Mesendoderm (in vitro differentiated cells): ENCODE results near the gene SFXN3. TPM values are rescaled to one million over a fixed set of nuclear protein-coding genes. Genes with fewer than 3 reads are reported as not detected.

Experiments
- DNase-seq: peaks from one replicate; pipeline ENCODE4 v3.0.0; 2013
- H2AK5ac ChIP-seq: 2 replicates; pipeline ENCODE4 v1.6.1; 2013; ENCODE audit warnings: low read length, inconsistent platforms
- H2BK120ac ChIP-seq: 2 replicates; pipeline ENCODE4 v1.6.1; 2013; ENCODE audit warnings: low read depth, mild to moderate bottlenecking, low read length, moderate library complexity, mixed read lengths
- H2BK15ac ChIP-seq: replicated peaks from 2 replicates; pipeline ENCODE4 v1.6.1; 2013; ENCODE audit warnings: low read depth, mild to moderate bottlenecking, moderate library complexity
- H2BK5ac ChIP-seq: 2 replicates; pipeline ENCODE4 v1.6.1; 2013; ENCODE audit warnings: low read length, inconsistent platforms
- H3K18ac ChIP-seq: 2 replicates; pipeline ENCODE4 v1.6.1; 2013; ENCODE audit warnings: mild to moderate bottlenecking, low read length, mixed read lengths
- H3K23ac ChIP-seq: one replicate; pipeline ENCODE4 v1.6.1; 2013; ENCODE audit warnings: low read length
- H3K27ac ChIP-seq: 2 replicates; pipeline ENCODE4 v1.5.1; 2013; ENCODE audit warnings: low read depth, mild to moderate bottlenecking, inconsistent platforms, low read length, moderate library complexity
- H3K27me3 ChIP-seq: 2 replicates; pipeline ENCODE4 v1.6.1; 2013; ENCODE audit warnings: low read length, control low read depth, mild to moderate bottlenecking, inconsistent platforms; ENCODE audit not compliant: insufficient read depth, poor library complexity
- H3K36me3 ChIP-seq: 2 replicates; pipeline ENCODE4 v1.6.1; 2013; ENCODE audit warnings: low read length, inconsistent platforms; ENCODE audit not compliant: control insufficient read depth, insufficient read depth
- H3K4ac ChIP-seq: one replicate; pipeline ENCODE4 v1.6.1; 2013; ENCODE audit warnings: low read depth, mild to moderate bottlenecking, low read length, moderate library complexity
- H3K4me1 ChIP-seq: 2 replicates; pipeline ENCODE4 v1.6.1; 2013; ENCODE audit warnings: low read depth, low read length, inconsistent platforms; ENCODE audit not compliant: control insufficient read depth
- H3K4me2 ChIP-seq: 2 replicates; pipeline ENCODE4 v1.6.1; 2013; ENCODE audit warnings: low read length
- H3K4me3 ChIP-seq: 2 replicates; pipeline ENCODE4 v1.5.1; 2013; ENCODE audit warnings: mild to moderate bottlenecking, low read length
- H3K56ac ChIP-seq: one replicate; pipeline ENCODE4 v1.6.1; 2013; ENCODE audit warnings: low read length
- H3K79me1 ChIP-seq: 2 replicates; pipeline ENCODE4 v1.6.1; 2013; ENCODE audit warnings: low read length, inconsistent platforms
- H3K79me2 ChIP-seq: 2 replicates; pipeline ENCODE4 v1.6.1; 2013; ENCODE audit warnings: mild to moderate bottlenecking, low read length; ENCODE audit not compliant: control insufficient read depth, insufficient read depth
- H3K9ac ChIP-seq: 2 replicates; pipeline ENCODE4 v1.6.1; 2013; ENCODE audit warnings: low read length, inconsistent platforms
- H4K5ac ChIP-seq: one replicate; pipeline ENCODE4 v1.6.1; 2013; ENCODE audit warnings: low read length
- H4K8ac ChIP-seq: one replicate; pipeline ENCODE4 v1.6.1; 2013; ENCODE audit warnings: low read depth, mild to moderate bottlenecking, control low read depth, low read length, moderate library complexity
- WGBS: extraction: QIAGEN DNeasy Blood & Tissue Kit; methylation state at CpG from one replicate; pipeline ENCODE4 v1.1.7; 2013; ENCODE audit warnings: low lambda C conversion rate, missing lambda C conversion rate; ENCODE audit not compliant: insufficient coverage; ENCODE audit errors: extremely low coverage; 5-methylcytosine and 5-hydroxymethylcytosine counted together
- polyA plus RNA-seq, 2 experiments: library from polyadenylated mRNA; stranded (reverse); fragments of 200-250 nt; gene quantifications; one replicate each; pipeline ENCODE4 v1.2.3, GENCODE V29; 2013

Gene SFXN3, protein sequence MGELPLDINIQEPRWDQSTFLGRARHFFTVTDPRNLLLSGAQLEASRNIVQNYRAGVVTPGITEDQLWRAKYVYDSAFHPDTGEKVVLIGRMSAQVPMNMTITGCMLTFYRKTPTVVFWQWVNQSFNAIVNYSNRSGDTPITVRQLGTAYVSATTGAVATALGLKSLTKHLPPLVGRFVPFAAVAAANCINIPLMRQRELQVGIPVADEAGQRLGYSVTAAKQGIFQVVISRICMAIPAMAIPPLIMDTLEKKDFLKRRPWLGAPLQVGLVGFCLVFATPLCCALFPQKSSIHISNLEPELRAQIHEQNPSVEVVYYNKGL
- polyA plus RNA-seq (2013, experiment 1 of 2) = 1.3 TPM
- 1.3 TPM for polyA plus RNA-seq (2013, experiment 2 of 2)

DNA sequence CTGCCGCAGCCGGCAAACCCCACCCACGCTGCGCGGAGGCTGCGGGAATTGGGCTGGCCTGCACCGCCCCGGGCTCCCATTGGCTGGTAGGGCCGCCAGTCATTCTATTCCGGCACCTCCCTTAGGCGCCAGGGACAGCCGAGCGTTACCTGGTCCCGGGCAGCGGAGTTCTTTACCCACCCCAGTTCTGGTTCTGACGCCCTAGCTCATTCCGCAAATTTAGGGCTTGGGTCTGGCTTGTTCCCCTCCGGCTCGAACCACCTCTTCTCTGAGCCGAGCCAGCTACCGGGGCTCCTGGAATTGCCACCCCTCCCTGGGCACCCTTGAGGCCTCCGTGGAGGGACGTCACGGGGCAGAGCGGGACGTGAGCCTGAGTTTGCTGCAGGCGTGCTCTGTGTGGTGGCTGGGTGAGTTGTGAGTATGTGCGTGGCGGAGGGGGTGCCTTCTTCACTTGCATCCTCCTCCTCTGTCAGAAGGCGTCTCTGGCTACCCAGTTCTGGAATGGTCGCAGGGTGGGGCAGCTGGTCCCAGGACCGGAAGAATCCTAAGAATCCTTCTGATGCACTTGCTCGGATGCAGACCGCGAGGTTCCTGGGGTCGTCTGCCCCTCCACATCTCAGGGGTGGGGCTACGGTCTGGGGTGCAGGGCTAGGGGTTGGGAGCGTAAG is at the start of gene SFXN3, which contains the start of gene PDZD7:
TSS of gene SFXN3 (plus strand) at position 107 of the 668 bp plus-strand sequence. CDS start 3,461 bp downstream, outside the sequence.
TSS of gene PDZD7 (minus strand) at position 2 of the 668 bp plus-strand sequence. CDS start 910 bp downstream, outside the sequence.
- H4K5ac ChIP-seq = no peak within 1 kb of the TSS
- H2BK5ac ChIP-seq = no peak within 1 kb of the TSS
- WGBS = no CpG with 5 or more reads among the region's 38 CpGs
- peak within 1 kb of the TSS; percentile 64 for H3K56ac ChIP-seq
- peak; percentile 95 for DNase-seq
- H3K79me1 ChIP-seq = no peaks in the 10 kb centered on the region
- peaks cover 12% of the 10 kb centered on the region for H3K4me1 ChIP-seq
- H3K79me2 ChIP-seq = no peaks in the 10 kb centered on the region
- no peak within 1 kb of the TSS for H3K23ac ChIP-seq
- no peak within 1 kb of the TSS for H3K18ac ChIP-seq
- no peak within 1 kb of the TSS for H3K27ac ChIP-seq
- H3K4ac ChIP-seq = no peak within 1 kb of the TSS
- peak within 1 kb of the TSS; percentile 58 for H3K9ac ChIP-seq
- peak within 1 kb of the TSS; percentile 33 for H3K4me3 ChIP-seq
- H2BK15ac ChIP-seq = no peak within 1 kb of the TSS
- H2AK5ac ChIP-seq = no peak within 1 kb of the TSS
- peak within 1 kb of the TSS; percentile 95 for H3K4me2 ChIP-seq
- H2BK120ac ChIP-seq = no peak within 1 kb of the TSS
- no peaks in the 10 kb centered on the region for H3K36me3 ChIP-seq
- no peak within 1 kb of the TSS for H4K8ac ChIP-seq
- H3K27me3 ChIP-seq = no peaks in the 10 kb centered on the region

DNA sequence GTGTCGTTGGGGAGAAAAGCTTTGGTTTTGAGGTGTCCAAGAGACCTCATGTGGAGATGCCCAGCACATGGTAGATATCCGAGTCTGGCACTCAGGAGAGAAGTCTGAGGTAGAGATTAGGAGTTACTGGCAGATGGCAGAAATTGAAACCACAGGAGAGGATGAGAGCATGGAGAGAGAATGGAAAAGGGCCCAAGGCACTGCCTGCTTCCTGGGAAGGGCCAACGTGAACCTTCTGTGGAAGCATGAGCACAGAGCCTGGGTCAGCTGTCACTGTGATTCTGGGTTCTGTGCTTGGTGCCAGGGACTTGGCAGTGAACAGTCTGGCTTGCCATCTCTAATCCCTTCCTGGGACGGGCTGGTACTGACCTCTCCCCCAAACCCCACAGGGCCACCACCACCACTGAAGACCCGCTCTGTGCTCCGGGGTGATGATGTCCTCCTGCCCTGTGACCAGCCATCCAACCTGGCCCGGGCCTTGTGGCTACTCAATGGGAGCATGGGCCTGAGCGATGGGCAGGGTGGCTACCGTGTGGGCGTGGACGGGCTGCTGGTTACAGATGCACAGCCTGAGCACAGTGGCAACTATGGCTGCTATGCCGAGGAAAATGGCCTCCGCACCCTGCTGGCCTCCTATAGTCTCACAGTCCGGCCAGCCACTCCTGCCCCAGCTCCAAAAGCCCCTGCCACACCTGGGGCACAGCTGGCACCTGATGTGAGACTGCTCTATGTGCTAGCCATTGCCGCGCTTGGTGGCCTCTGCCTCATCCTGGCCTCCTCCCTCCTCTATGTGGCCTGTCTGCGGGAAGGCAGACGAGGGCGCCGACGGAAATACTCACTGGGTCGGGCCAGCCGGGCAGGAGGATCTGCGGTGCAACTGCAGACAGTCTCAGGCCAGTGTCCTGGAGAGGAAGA is 47.9 kb upstream of the SFXN3 start:
- no peak overlapping the region for H2BK120ac ChIP-seq
- H4K8ac ChIP-seq = no peak overlapping the region
- no peak overlapping the region for H3K56ac ChIP-seq
- H2BK5ac ChIP-seq = no peak overlapping the region
- peaks cover 4% of the 10 kb centered on the region for H3K4me1 ChIP-seq
- H2BK15ac ChIP-seq = no peak overlapping the region
- H3K4ac ChIP-seq = no peak overlapping the region
- no peaks in the 10 kb centered on the region for H3K36me3 ChIP-seq
- H4K5ac ChIP-seq = no peak overlapping the region
- no peak overlapping the region for H3K23ac ChIP-seq
- H3K79me1 ChIP-seq = peaks cover 15% of the 10 kb centered on the region
- no peak overlapping the region for H3K18ac ChIP-seq
- no peak overlapping the region for H3K27ac ChIP-seq
- peaks cover 14% of the 10 kb centered on the region for H3K79me2 ChIP-seq
- no CpG with 5 or more reads among the region's 24 CpGs for WGBS
- no peaks in the 10 kb centered on the region for H3K27me3 ChIP-seq
- no peak overlapping the region for H3K4me2 ChIP-seq
- no peak overlapping the region for H3K4me3 ChIP-seq
- no peak overlapping the region for H2AK5ac ChIP-seq
- no peak overlapping the region for H3K9ac ChIP-seq
- no peak for DNase-seq

DNA sequence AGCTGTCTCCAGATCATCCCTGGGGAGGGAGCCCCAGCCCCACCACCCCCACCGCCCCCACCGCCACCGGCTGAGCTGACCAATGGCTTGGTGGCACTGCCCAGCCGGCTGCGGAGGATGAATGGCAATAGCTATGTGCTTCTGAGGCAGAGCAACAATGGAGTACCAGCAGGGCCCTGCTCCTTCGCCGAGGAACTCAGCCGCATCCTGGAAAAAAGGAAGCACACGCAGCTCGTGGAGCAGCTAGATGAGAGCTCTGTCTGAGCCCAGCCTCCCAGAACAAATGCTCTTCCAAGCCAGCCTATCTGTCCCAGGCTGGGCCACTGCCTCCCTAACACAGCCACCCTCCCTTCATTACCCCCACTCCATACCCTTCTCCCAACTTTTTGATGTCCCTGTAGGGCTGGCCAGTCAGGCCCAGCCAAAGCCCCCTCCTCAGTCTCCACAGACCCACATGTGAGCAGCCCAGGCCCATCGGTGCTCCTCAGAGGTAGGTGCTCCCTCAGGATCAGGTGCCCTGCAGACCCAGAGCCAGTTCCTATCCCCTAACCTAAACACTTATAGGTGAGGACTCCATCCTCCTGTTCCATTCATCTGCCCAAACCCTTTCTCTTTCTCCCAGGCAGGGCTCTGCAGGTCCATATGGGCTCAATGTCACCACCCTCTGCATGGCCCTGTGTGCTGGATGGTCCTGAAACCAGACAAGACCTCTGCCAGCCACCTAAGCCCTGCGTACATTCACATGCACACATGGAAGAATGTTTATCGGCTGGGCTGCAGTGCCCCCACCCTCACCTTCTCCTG is 47.0 kb upstream of the SFXN3 start:
- Histone ChIP-seq H3K18ac (no peak overlapping the region), H3K36me3 (no peaks in the 10 kb centered on the region), H3K4me3 (no peak overlapping the region), H3K4me1 (peaks cover 6% of the 10 kb centered on the region), H2AK5ac (no peak overlapping the region), H3K9ac (no peak overlapping the region), H4K8ac (no peak overlapping the region), H3K23ac (no peak overlapping the region), H3K4me2 (no peak overlapping the region), H3K4ac (no peak overlapping the region), H2BK120ac (no peak overlapping the region), H3K56ac (no peak overlapping the region), H2BK5ac (no peak overlapping the region), H2BK15ac (no peak overlapping the region), H3K79me1 (peaks cover 22% of the 10 kb centered on the region), H3K27me3 (no peaks in the 10 kb centered on the region), H3K79me2 (peaks cover 23% of the 10 kb centered on the region), H4K5ac (no peak overlapping the region), H3K27ac (no peak overlapping the region)
- DNase-seq = no peak
- WGBS = no CpG with 5 or more reads among the region's 13 CpGs

DNA sequence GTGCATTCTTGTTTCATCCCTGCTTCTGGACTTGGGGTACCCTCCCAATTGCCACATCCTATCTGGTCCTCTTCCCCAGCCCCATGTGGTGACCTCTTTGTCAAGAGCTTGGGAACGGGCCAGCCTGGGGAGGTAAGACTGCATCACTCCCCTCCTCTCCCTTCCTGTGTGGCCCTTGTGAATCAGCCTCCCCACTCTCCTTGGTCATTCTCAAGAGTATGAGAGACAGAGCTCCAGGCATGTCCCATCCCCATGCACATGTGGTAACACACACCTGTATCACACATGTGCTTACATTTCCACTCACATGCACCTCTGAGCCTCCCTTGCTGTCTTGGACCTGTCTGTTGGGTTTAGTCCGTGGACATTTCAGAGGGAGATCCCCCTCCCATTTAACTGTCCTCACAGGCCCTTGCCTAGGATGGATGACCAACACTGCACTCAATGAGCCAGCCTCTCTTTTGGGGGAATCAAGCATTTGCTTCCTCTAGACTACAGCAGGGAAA is 46.3 kb upstream of the SFXN3 start:
- H3K27me3 ChIP-seq = no peaks in the 10 kb centered on the region
- no peak for DNase-seq
- H3K79me2 ChIP-seq = peaks cover 30% of the 10 kb centered on the region
- H4K8ac ChIP-seq = no peak overlapping the region
- H3K36me3 ChIP-seq = no peaks in the 10 kb centered on the region
- no peak overlapping the region for H2BK5ac ChIP-seq
- H3K4me2 ChIP-seq = no peak overlapping the region
- no peak overlapping the region for H3K4me3 ChIP-seq
- H3K4ac ChIP-seq = no peak overlapping the region
- H2AK5ac ChIP-seq = no peak overlapping the region
- peaks cover 24% of the 10 kb centered on the region for H3K79me1 ChIP-seq
- no CpG with 5 or more reads among the region's 2 CpGs for WGBS
- H4K5ac ChIP-seq = no peak overlapping the region
- H3K4me1 ChIP-seq = peaks cover 6% of the 10 kb centered on the region
- H2BK15ac ChIP-seq = no peak overlapping the region
- H3K27ac ChIP-seq = no peak overlapping the region
- no peak overlapping the region for H3K23ac ChIP-seq
- no peak overlapping the region for H2BK120ac ChIP-seq
- H3K18ac ChIP-seq = no peak overlapping the region
- H3K56ac ChIP-seq = no peak overlapping the region
- no peak overlapping the region for H3K9ac ChIP-seq

DNA sequence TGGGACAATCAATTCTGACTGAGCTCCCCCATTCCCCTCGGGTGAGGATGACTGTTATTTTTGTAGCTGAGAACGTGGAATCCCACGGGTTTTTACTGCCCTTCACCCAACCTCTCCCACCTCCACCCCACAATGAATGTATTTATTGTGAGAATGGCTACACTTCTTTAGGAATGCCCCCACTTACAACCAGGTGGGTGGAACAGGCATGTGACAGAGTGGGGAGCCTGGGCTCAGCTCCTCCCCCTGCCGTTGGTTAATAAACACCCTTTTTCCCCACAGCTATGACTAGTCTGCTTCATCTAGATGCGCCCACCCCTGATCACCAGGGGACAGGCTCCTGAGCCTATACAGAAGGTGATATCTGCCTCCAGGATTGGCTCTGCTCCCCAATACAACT is 45.7 kb upstream of the SFXN3 start:
- Histone ChIP-seq H2BK5ac (no peak overlapping the region), H3K4ac (no peak overlapping the region), H3K18ac (no peak overlapping the region), H3K36me3 (peaks cover under 1% of the 10 kb centered on the region), H3K4me2 (no peak overlapping the region), H2BK120ac (no peak overlapping the region), H3K9ac (no peak overlapping the region), H3K56ac (no peak overlapping the region), H3K23ac (no peak overlapping the region), H3K4me3 (no peak overlapping the region), H4K5ac (no peak overlapping the region), H4K8ac (no peak overlapping the region), H2AK5ac (no peak overlapping the region), H3K79me1 (peaks cover 25% of the 10 kb centered on the region), H3K27me3 (no peaks in the 10 kb centered on the region), H3K4me1 (peaks cover 6% of the 10 kb centered on the region), H3K27ac (no peak overlapping the region), H2BK15ac (no peak overlapping the region), H3K79me2 (peaks cover 34% of the 10 kb centered on the region)
- no CpG with 5 or more reads among the region's 5 CpGs for WGBS
- DNase-seq = no peak
